OCI-LY1 (cell line): ENCODE measurements around the gene VDR.

ENCODE experiments used
- H2AFZ ChIP-seq: fragments of 200-600 bp; sonication (generic), shearing (Covaris generic); 2 replicates; pipeline ENCODE4 v1.6.0; 2014; ENCODE audit warnings: antibody characterized with exemption, mild to moderate bottlenecking, low read length
- H3F3A ChIP-seq: fragments of 200-600 bp; sonication (generic), shearing (Covaris generic); 2 replicates; pipeline ENCODE4 v1.6.0; 2014; ENCODE audit warnings: mild to moderate bottlenecking, antibody characterized with exemption, low read length, moderate library complexity; ENCODE audit not compliant: insufficient read depth
- H3K27ac ChIP-seq: fragments of 200-600 bp; sonication (generic); 2 replicates; pipeline ENCODE4 v1.5.1; 2014; ENCODE audit warnings: low read length, mixed run types, mild to moderate bottlenecking, low read depth; ENCODE audit not compliant: poor library complexity, severe bottlenecking
- H3K27me3 ChIP-seq: fragments of 200-600 bp; sonication (generic); 2 replicates; pipeline ENCODE4 v1.6.0; 2014; ENCODE audit warnings: antibody characterized with exemption, mild to moderate bottlenecking, low read length, moderate library complexity; ENCODE audit not compliant: insufficient read depth
- H3K36me3 ChIP-seq: fragments of 200-600 bp; sonication (generic); 2 replicates; pipeline ENCODE4 v1.6.1; 2014; ENCODE audit warnings: mild to moderate bottlenecking, antibody characterized with exemption, low read length, moderate library complexity, mixed read lengths; ENCODE audit not compliant: insufficient read depth
- H3K4me1 ChIP-seq: fragments of 200-600 bp; sonication (generic); 2 replicates; pipeline ENCODE4 v1.5.1; 2014; ENCODE audit warnings: mild to moderate bottlenecking, low read length, moderate library complexity; ENCODE audit not compliant: insufficient read depth, severe bottlenecking
- H3K4me2 ChIP-seq: fragments of 200-600 bp; sonication (generic), shearing (Covaris generic); 2 replicates; pipeline ENCODE4 v1.6.1; 2014; ENCODE audit warnings: low read length
- H3K4me3 ChIP-seq: fragments of 200-600 bp; sonication (generic); 2 replicates; pipeline ENCODE4 v1.5.1; 2014; ENCODE audit warnings: low read length, low read depth, mild to moderate bottlenecking, mixed read lengths; ENCODE audit not compliant: poor library complexity, severe bottlenecking
- H3K79me2 ChIP-seq: fragments of 200-600 bp; shearing (Covaris generic); 2 replicates; pipeline ENCODE4 v1.6.1; 2016; ENCODE audit warnings: mixed run types, low read length, mixed read lengths; ENCODE audit not compliant: insufficient read depth
- H3K9ac ChIP-seq: fragments of 200-600 bp; sonication (generic), shearing (Covaris generic); 2 replicates; pipeline ENCODE4 v1.6.1; 2014; ENCODE audit warnings: mild to moderate bottlenecking, low read length, mixed read lengths
- H3K9me2 ChIP-seq: fragments of 200-600 bp; sonication (generic), shearing (Covaris generic); 2 replicates; pipeline ENCODE4 v1.6.1; 2014; ENCODE audit warnings: low read depth, mild to moderate bottlenecking, low read length, mixed read lengths
- H3K9me3 ChIP-seq: fragments of 200-600 bp; shearing (Covaris generic); 2 replicates; pipeline ENCODE4 v1.6.1; 2014; ENCODE audit warnings: low read length, mixed read lengths
- H4K20me1 ChIP-seq: fragments of 200-600 bp; sonication (generic), shearing (Covaris generic); 2 replicates; pipeline ENCODE4 v1.6.0; 2016; ENCODE audit warnings: mild to moderate bottlenecking, low read length; ENCODE audit not compliant: insufficient read depth
- EZH2 ChIP-seq: fragments of 200-600 bp; sonication (generic), shearing (Covaris generic); IDR thresholded peaks from 2 replicates; pipeline ENCODE4 v1.8.0; 2017; ENCODE audit warnings: borderline replicate concordance, mixed run types, mild to moderate bottlenecking, antibody characterized with exemption, low read length, moderate library complexity, mixed read lengths
- TF ChIP-seq, protein P1 (sequence below): fragments of 200-600 bp; sonication (generic), shearing (Covaris generic); IDR thresholded peaks from 2 replicates; pipeline ENCODE4 v1.5.1; 2017; ENCODE audit warnings: mild to moderate bottlenecking, antibody characterized with exemption, low read length, moderate library complexity, mixed read lengths

The VDR gene

DNA sequence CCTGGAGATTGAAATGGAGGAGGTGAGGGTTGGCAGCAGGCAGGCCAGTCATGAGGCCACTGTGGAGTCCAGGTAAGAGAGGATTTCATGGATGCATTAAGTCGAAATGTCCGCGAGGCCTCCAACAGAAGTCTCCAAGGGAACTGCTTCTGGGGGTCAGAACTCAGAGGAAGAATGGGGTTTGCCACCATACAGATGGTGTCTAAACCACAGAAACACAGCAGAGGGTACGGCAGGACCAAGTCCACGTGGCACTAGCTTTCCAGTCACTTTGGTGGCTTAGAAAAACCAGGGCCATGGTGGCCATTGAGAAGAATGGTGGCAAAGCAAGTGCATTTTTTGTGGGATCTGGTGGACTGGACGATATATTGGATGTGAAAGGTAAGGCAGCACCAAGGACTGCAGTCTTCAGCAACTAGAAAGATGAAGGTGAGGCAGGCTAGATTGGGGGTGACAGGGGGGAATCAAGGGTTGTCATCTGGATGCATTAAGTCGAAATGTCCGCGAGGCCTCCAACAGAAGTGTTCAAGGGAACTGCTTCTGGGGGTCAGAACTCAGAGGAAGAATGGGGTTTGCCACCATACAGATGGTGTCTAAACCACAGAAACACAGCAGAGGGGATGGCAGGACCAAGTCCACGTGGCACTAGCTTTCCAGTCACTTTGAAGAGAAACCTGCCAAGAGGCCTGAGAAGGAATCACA, 36.1 kb upstream of the VDR start:
- peaks cover 11% of the 10 kb centered on the region; the same call in 1 of the 2 replicates for H3K27me3 ChIP-seq
- no peaks in the 10 kb centered on the region for H3K36me3 ChIP-seq
- TF ChIP-seq, protein P1, sequence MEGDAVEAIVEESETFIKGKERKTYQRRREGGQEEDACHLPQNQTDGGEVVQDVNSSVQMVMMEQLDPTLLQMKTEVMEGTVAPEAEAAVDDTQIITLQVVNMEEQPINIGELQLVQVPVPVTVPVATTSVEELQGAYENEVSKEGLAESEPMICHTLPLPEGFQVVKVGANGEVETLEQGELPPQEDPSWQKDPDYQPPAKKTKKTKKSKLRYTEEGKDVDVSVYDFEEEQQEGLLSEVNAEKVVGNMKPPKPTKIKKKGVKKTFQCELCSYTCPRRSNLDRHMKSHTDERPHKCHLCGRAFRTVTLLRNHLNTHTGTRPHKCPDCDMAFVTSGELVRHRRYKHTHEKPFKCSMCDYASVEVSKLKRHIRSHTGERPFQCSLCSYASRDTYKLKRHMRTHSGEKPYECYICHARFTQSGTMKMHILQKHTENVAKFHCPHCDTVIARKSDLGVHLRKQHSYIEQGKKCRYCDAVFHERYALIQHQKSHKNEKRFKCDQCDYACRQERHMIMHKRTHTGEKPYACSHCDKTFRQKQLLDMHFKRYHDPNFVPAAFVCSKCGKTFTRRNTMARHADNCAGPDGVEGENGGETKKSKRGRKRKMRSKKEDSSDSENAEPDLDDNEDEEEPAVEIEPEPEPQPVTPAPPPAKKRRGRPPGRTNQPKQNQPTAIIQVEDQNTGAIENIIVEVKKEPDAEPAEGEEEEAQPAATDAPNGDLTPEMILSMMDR = no peak
- TF ChIP-seq EZH2 = no peak
- no peaks in the 10 kb centered on the region for H3F3A ChIP-seq
- no peak overlapping the region for H3K4me3 ChIP-seq
- H3K4me2 ChIP-seq = no peak overlapping the region
- no peak overlapping the region for H2AFZ ChIP-seq
- H3K27ac ChIP-seq = no peak overlapping the region
- no peaks in the 10 kb centered on the region for H3K9me2 ChIP-seq
- H3K79me2 ChIP-seq = no peaks in the 10 kb centered on the region
- no peaks in the 10 kb centered on the region for H3K9me3 ChIP-seq
- no peak overlapping the region for H3K9ac ChIP-seq
- H3K4me1 ChIP-seq = peaks cover 4% of the 10 kb centered on the region
- no peaks in the 10 kb centered on the region for H4K20me1 ChIP-seq

DNA sequence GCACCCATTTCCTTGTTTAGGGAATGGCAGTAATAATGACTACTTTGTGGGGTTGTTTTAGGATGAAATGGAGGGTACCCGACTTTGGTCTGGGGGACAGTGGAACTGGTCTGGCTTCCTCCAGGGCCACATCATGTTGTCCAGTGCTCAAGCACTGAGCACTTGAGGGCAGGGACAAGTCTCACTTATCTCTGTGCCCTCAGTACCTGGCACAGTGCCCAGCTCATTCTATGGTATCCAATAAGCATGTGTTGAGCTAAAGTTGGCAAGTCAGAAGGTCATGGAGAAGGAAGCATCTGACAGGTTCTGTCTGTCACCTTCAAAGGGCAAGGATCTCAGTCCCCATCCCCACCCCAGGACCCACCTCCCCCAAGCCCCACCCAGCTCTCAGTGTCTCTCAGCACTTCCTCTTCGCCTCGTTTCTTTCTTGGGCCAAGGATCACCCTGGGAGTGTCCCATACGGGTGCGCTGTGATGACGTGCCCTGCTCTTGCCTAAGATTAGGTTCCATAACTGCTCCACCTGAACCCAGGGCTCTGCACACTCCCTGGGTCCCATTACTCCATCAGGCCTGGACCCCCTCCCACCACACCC, 34.3 kb upstream of the VDR start:
- Histone ChIP-seq H3F3A (no peaks in the 10 kb centered on the region), H3K79me2 (no peaks in the 10 kb centered on the region), H3K9me3 (no peaks in the 10 kb centered on the region), H3K4me2 (no peak overlapping the region), H3K27me3 (peaks cover 11% of the 10 kb centered on the region; the same call in 1 of the 2 replicates), H3K9me2 (no peaks in the 10 kb centered on the region), H3K4me1 (peaks cover 4% of the 10 kb centered on the region), H3K9ac (no peak overlapping the region), H3K27ac (no peak overlapping the region), H3K4me3 (no peak overlapping the region), H2AFZ (no peak overlapping the region), H4K20me1 (no peaks in the 10 kb centered on the region), H3K36me3 (no peaks in the 10 kb centered on the region)
- no peak for TF ChIP-seq EZH2
- TF ChIP-seq, protein P1 = no peak

DNA sequence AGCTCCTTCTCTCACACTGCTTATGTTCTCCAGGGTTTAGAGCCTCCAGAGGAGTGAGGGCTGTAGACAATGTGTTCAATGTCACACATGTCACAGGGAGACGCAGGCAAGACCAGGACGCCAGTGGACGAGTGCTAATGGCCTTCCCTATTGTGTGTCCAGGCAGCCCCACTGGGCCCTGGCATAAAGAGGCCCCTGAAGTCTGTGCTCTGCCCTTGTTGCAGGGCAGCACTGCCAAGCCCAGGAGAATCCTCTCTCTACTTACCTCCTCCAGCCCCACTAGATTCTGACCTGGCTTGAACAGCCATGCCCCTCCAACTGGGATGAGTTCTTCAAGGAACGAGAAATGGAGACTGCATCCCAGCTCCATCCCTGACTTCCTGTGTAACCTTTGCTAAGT, 33.8 kb upstream of the VDR start:
- no peaks in the 10 kb centered on the region for H3K9me2 ChIP-seq
- H3K36me3 ChIP-seq = no peaks in the 10 kb centered on the region
- no peak overlapping the region for H3K9ac ChIP-seq
- TF ChIP-seq EZH2 = no peak
- TF ChIP-seq, protein P1 = no peak
- H3K4me2 ChIP-seq = no peak overlapping the region
- no peaks in the 10 kb centered on the region for H3K9me3 ChIP-seq
- H4K20me1 ChIP-seq = no peaks in the 10 kb centered on the region
- H3K79me2 ChIP-seq = no peaks in the 10 kb centered on the region
- peaks cover 4% of the 10 kb centered on the region for H3K4me1 ChIP-seq
- no peak overlapping the region for H3K27ac ChIP-seq
- H2AFZ ChIP-seq = no peak overlapping the region
- no peak overlapping the region for H3K4me3 ChIP-seq
- no peaks in the 10 kb centered on the region for H3F3A ChIP-seq
- peaks cover 11% of the 10 kb centered on the region; the same call in 1 of the 2 replicates for H3K27me3 ChIP-seq
